Measurements from ENCODE around the gene ZNF70.

The ZNF70 gene

DNA sequence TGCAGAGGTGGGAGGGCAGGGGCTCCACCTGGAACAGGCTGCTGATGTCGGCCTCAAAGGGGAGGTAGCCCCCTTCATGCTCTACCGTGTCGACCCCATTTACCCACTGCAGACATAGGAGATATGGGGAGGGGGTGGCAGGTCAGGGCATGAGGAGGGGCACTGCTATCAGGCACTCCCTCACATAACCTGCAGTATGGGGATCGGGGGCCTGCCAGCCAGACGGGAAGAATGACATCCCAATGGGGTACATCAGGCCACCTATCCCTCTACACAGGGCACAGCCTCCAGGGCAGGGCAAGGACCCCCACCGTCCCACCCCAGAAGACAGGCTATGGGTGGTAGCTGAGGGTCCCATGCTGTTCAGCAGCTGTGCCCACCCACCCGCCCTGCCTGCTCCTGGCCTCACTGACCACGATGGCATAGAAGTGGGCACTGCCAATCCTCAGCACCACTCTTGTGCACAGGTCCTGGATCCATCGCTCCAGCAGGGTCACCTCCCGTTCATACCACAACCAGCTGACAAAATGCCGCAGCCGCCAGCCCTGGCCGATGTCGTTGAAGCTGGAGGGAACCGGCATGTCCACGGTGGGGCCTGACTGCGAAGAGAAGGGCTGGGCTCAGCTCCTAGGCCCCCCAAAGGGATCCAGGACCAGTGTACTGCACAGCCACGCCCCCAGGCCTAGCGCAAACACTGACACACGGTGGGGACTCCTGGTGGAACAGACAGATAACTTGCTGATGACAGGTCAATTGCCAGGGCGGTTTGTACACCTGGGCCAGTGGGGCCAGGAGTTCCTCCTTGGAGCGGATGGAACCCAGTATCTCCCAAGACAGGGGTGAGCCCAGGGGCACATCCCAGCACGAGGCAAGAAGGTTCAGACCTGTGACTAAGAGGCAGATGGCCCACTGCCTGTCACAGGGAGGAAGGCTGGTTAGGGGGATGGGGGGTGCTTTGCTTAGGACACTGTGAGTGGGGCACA, 36.0 kb downstream of the ZNF70 start:
- ATAC-seq: no peak

DNA sequence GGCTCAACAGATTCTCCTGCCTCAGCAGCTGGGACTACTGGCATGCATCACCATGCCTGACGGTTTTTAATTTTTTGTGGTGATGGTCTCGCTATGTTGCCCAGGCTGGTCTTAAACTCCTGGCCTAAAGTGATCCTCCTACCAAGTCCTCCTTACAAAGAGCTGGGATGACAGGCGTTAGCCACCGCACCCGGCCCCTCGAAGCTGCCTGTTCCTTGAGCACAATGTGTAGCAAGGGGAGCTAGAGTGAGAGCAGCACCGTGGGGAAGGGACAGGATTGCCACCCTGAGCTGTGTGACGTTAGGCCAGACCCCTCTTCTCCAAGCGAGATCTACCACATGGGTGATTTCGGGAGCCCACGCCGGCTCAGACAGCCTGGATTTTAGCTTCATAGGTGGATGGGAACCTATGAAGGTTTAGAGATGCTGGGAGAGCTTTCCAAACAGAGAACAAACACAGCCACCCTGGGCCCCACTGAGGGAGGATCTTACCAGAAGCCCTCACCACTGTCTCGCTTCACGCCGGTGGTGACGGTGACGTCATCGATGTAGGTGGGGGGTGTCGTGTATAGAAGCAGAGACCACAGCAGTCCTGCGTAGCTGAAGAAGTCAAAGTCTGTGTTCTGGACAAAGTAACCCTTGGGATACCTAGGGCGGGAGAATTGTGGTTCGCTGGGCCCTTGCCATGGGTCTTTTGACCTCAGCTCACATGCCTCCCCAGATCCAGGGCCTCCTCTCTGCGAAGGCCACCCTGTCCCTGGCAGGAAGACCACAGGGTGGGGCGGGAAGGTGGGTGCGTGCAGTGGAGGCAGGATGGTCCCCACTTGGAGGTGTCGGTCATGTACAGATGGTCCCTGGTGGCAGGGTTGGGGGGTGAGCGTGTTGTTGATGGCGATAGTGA, 37.0 kb downstream of the ZNF70 start:
- ATAC-seq: no peak

DNA sequence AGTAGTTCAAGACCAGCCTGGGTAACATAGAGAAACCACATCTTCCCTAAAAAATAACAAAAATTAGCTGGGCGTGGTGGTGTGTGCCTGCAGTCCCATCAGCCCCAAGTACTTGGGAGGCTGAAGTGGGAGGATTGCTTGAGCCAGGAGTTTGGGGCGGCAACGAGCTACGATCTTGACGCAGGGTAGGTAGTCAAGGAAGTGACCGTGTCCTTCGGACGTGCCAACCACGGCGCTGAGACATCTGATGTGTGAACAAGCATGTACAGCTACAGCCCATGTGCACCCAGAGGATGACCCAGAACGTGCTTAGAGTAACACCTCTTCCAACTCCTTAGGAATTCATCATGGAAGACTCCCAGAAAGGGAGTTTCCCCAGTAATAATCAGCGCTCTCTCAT, 38.7 kb downstream of the ZNF70 start:
- no peak for ATAC-seq

DNA sequence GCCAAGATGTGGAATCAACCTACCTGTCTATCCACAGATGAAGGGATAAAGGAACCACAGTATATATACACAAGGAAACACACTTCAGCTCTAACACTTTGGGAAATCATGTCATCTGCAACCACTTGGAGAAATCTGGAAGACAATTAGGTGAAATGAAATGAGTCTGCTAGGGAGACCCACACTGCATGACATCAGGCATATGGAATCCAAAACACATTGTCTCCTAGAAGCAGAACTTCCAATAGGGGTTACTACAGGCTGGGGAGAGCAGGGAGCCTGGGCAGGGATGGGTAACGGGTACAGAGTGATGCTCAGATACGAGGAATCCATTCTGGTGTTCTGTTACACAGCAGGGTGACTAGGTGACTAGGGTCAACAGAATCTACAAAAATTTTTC, 41.8 kb downstream of the ZNF70 start:
- no peak for ATAC-seq

DNA sequence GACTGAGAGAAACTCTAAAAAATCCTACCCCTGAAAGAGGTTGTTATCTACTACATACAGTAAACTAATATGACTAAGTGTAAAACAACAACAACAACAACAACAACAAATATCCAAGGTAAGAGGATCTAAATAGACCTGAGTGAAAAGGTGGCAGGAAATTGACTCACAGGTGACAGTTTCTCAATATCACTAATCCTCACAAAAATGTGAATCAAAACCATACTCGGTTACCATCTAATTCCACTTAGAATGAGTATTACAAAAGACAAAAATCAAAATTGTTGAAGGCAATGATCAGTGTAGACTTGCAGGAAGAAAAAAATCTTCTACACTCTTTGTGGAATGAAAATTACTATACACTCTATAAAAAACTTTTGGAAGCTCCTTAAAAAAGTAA, 42.6 kb downstream of the ZNF70 start:
- ATAC-seq: peak; percentile 56 to 63

DNA sequence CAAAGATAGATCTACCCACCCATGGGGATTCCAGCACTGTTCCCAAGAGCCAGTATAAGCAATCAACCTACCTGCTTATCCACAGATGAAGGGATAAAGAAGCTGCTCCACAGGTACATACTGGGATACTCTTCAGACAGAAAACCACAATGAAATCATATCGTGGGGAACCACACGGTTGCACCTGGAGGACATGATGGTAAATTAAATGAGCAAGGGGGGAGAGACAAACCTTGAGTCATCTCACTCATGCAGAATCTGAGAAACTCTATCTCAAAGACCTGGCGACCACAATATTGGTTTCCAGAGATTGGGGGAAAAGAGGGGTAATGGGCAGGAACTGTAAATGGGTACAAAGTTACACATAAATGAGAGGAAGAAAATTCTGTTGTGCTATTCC, 45.6 kb downstream of the ZNF70 start:
- peak; percentile 55 to 63 for ATAC-seq

DNA sequence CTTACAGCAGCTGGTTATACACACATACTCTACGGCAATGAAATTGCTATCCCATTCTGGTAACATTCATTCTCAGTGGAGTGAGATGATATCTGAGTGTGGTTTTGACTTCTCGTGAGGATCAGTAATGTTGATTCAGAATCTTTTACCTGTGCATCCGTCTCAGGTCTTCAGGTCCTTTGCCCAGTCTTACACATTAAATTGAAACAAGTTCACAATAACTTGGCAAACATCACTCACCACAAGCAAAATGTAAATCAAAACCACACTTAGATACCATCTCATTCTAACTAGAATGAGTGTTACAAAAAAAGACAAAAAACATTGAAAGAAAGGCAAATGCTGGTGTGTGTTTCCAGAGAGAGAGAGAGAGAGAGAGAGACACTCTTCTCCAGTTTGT, 46.1 kb downstream of the ZNF70 start:
- peak; percentile 61 to 74 for ATAC-seq

DNA sequence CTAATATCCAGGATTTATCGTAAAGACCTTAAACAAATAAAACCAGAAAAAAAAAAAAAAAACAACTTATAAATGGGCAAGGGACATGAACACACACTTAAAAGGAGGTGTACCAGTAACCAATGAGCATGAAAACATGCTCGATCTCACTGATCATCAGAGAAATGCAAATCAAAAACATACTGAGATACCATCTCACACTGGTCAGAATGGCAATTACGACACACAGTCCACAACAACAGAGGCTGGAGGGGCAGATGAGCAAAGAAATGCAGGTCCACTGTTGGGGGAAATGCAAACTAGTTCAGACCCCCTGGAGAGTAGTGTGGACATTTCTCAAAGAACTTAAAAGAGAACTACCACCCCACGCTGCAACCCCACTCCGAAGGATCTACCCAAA, 46.9 kb downstream of the ZNF70 start:
- ATAC-seq: no peak

DNA sequence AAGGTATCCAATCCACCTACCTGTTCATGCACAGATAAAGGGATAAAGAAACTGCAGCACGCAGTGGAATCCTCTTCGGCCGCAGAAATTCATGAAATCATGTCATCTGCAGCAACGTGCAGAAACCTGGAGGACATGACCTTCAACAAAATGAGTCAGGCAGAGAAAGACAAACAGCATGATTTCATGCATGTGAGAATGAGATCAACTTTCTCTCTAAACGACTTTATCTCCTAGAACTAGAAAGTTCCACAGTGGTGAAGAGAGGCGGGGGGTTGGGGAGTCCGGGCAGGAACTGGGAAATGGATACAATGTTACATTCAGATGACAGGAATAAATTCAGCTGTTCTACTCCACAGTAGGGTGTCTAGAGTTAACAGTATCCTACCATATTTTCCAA, 50.2 kb downstream of the ZNF70 start:
- ATAC-seq: no peak

DNA sequence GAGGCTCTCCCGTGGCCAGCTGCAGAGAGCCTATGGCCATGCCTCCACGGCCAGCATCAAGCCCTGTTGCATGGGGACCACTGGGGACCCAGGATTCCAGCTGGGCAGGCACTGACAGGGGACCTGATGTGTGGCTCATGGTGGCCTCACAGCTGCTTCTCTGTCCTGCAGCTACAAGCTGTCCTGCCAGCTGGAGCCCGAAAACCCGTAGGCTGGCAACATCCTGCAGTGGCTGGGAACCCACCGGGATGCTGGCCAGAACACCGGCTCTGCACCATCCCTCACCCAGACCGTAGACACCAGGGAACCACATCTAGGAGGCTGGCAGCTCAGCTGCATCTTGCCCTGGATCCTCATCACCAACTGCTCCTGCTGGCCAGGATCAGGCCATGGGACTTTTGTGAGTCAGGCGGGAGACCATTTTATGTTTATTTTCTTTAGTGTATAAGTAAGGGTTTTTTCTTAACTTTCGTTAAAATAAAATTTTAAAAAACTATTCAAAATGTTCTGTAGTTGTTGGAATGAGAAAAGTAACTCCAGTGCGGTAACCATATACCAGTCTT, 52.2 kb downstream of the ZNF70 start:
- ATAC-seq: no peak

DNA sequence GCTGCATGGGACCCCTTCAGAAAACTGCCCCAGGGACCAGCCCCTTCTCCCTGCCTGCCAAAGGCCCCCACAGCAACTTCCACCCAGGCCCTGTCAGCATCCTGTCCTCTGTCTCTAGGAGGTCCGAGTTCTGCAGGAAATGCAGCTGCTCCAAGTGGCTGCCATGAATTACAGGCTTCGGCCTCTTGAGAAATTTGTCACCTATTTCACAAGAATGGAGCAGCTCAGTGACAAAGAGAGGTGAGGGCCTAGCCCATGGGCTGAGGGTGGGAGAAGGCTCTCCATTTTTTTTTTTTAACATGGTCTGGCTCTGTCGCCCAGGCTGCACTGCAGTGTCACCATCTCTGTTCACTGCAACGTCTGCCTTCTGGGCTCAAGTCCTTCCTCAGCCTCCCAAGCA, 52.8 kb downstream of the ZNF70 start:
- ATAC-seq: no peak

DNA sequence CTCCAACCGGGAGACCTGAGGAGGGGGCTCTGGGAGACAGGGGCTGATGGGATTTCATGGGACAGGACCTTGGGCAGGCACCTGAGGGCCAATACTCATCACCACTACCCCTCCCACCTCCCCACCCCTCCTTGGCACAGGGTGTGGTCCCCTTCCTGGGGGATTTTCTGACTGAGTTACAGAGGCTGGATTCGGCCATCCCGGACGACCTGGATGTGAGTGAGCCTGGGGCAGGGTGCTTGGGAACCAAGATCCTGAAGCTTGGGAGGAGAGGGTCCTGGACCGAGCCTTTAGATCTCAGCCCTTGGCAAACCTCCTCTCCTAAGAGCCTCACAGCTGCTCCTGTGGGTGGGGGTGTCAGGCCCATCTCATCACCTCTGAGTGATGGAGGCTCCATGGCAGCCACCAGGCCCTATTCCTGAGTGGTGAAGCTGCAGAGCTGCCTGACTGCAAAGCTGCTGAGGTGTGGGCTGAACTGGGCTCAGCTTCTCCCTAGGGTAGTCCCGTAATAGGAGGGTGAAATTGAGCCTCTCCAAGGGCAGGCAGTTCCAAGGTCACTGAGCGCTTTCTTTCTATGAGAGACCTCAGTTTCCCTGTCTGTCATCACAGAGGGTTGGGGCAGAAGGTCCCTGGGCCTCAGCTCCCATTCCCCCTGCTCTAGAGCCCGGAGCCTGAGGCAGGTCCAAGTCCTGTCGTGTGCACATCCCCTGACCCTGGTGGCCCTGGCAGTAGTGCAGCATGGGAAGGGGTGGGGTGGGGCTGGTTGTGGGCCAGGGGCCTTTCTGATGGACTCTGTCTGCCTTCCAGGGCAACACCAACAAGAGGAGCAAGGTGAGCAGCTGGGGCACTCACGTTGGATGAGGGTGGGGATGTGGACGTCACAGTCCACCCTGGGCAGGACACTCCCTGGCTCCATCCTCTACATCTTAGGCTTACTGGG, 53.6 kb downstream of the ZNF70 start:
- no peak for ATAC-seq

DNA sequence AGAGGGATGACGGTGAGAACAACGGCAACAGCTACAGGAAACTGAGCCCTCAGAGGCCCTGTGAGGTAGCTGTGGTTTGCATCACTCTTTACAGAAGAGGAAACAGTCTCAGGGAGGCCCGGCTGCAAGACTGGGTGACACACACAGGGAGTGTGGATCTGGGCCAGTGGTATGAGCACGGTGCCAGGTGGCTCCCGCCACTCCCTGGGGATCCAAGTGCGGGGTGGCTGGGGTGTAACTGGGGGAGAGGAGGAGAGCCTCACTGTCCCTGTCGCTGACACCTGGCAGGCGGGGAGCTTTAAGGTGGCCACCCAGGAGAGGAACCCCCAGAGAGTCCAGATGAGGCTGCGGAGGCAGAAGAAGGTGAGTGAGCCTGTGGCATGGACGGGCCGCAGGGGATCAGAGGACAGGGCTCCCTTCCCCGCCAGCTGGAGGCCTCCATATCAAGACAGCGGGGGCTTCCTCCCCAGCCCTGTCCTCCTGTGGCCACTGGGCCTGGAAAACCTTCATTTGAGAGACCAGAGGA, 54.5 kb downstream of the ZNF70 start:
- peak; percentile 100 for ATAC-seq

DNA sequence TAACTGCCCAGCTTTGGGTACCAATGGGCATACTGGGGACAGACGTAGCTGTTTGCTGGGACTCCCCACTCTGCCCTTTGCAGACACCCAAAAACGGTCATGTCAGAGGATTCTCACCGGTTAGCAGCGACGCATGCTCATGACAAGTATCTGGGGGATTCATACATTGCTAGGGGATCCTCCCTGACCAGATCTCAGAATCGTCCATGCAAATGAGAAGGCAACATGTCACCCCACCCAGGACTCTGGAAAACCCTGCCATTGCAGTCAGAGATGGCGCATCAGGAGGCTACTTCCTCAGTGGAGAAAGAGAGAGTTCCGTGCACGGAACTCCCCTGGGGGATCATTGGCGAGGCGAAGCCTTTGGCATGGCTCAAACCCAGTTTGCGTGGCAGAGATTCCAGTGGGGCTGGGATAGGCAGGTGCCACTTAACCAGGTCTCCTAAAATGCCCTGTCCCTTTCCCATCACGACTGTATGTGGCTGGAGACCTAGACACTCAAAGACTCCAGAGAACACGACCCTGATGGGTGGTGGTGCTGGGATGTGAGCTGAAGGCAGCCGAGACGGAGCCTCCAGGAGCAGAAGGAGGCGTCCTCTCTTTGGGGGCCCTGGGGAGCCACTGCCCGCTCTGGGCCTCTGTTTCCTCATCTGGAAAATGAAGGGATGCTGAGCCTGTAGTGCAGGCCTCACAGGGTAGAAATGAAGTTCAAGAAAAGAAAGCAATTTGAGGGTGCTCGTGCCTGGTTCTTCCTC, 55.2 kb downstream of the ZNF70 start:
- no peak for ATAC-seq

DNA sequence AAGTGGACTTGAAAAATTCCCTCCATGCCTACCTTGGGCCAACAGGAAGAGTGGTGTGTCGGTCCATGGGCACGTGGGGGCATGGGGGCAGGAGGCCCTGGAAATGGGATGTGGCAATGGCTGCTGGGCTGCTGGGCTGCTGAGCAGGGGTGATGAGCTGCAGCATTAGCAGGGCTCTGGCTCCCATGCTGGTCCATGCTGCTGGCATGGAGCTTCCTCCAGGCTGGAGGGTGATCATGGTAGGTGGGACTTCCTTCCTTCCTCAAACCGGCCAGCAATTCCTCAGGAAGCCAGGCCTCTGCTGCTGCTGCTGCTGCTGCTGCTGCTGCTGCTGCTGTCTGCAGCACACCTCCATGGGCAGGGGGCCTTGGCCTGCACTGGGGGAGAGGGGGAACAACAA, 55.8 kb downstream of the ZNF70 start:
- ATAC-seq: no peak

DNA sequence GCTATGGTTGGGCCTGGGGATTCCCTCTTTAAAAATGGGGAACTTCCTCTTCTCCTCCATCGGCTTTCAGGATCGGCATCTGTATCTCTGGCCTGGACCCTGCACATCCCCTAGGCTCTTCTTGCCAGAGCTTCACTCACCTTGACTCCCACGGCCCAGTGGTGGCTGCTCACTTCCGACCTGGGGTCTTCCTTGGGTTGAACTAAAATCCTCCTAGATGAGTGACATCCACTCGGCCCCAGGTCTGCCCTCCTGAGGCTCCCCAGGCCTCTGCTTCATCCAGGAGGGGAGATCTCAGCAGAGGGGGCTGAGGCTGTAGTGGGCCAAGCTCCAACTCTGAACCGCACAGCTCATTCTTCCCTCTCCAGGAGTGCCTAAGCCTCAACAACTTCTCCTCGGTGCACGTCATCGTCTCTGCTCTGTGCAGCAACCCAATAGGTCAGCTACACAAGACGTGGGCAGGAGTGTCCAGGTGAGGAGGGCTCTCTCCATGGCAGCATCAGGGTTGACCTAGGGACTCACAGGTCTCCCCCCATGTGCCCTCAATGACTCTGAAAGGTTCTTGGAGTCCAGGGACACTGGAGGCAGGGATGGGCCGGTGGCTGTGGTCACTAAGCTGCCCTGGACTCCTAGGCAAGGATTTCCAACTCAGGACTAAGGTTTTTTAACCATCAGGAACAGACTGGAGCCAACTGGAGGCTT, 56.8 kb downstream of the ZNF70 start:
- ATAC-seq: no peak

DNA sequence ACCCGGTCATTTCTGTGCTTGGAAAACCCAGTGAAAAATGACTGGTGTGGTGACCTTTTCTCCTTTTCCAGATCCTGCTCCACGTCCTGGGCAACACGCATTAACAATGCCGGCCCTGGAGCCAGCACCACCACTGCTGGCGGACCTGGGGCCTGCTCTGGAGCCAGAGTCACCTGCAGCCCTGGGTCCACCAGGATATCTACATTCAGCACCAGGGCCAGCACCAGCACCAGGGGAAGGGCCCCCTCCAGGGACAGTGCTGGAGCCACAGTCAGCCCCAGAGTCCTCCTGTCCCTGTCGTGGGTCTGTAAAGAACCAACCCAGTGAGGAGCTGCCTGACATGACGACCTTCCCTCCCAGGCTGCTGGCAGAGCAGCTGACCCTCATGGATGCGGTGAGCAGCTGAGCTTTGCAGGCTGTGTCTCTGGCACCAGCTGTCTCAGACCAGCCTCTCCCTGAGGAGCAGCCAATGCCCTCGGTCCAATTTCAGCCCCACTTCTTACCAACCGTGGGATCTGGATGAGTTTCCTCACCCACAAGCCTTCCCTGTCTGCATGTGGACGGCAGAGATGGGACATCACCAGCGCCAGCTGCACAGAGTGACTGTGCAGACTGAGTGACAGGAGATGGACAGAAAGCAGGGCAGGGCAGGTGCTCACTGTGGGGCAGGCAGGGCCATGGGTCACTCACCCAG, 58.2 kb downstream of the ZNF70 start:
- ATAC-seq: no peak

DNA sequence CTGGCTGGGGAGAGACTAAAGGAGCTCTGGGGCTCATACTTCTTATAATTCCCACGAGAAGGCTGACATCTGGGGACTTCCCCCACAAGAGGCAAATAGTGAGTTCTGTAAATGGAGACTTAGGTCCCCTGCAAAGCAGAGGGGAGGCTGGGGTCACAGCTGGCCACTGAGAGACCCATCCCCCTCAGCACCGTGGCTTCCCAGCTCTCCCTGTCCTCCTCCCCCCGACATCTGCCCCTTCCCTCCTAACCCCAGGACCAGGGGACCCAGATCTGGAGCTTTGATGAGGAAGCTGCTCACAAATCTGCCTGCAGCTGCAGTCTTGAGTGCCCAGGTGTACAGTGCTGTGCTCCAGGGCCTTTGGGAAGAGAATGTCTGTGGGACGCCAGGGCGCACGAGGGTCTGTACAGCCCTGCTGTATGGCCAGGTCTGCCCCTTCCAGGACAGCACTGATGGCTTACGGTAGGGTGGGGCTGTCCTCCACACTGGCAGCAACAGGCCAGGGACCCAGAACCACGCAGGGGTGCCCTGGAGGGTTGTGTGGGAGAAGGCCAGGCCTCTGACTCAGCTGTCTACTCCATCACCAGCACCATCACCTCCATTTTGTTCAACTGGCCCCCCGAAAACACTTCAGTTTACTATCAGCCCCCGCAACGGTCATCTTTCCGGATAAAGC, 59.0 kb downstream of the ZNF70 start:
- no peak for ATAC-seq

DNA sequence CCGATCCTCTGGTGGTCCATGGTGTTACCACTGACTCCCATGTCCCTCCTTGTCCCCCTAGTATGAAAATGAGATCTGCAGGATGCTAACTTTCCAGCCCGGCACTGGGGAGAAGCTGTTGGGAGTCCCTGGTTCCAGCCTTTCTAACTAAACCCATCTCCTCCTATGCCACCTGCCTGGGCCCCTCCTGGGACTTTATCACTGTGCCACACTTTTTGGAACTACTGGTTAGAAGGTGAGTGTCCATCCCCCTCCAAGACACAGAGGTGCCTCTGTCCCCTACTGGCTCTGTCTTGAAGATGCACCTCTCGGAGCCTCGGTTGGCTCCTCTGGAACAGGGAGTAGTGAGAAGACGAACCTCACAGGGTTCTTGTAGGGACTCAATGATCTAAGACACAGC, 60.2 kb downstream of the ZNF70 start, which contains the start of gene RGL4:
Gene RGL4 (plus strand): TSS at position 301 of the 400 bp plus-strand sequence. CDS start 1,018 bp downstream, outside the sequence.
- no peak for ATAC-seq
